DOHH2 (cell line): ENCODE results near the gene MARF1.
A peak's percentile ranks its signal among the peaks of the same experiment; 100 is the strongest.

Source experiments
- H3F3A ChIP-seq: fragments of 200-600 bp; sonication (generic), shearing (Covaris generic); 2 replicates; pipeline ENCODE4 v1.6.0; 2016; ENCODE audit warnings: antibody characterized with exemption, mild to moderate bottlenecking; ENCODE audit not compliant: control insufficient read depth, insufficient read depth
- H3K27ac ChIP-seq: fragments of 200-600 bp; sonication (generic); 2 replicates; pipeline ENCODE4 v1.5.1; 2014; ENCODE audit warnings: low read depth, mild to moderate bottlenecking, low read length, moderate library complexity
- H3K27me3 ChIP-seq: fragments of 200-600 bp; sonication (generic); 2 replicates; pipeline ENCODE4 v1.6.1; 2014; ENCODE audit warnings: mild to moderate bottlenecking, low read length, mixed read lengths; ENCODE audit not compliant: control insufficient read depth
- H3K36me3 ChIP-seq: fragments of 200-600 bp; sonication (generic); 2 replicates; pipeline ENCODE4 v1.6.1; 2014; ENCODE audit warnings: mild to moderate bottlenecking, low read length, moderate library complexity, mixed read lengths; ENCODE audit not compliant: control insufficient read depth
- H3K4me1 ChIP-seq: fragments of 200-600 bp; sonication (generic); 2 replicates; pipeline ENCODE4 v1.6.1; 2014; ENCODE audit warnings: mild to moderate bottlenecking, low read length, mixed read lengths; ENCODE audit not compliant: control insufficient read depth
- H3K4me2 ChIP-seq: fragments of 200-600 bp; sonication (generic); 2 replicates; pipeline ENCODE4 v1.6.0; 2014; ENCODE audit warnings: mild to moderate bottlenecking, low read length, moderate library complexity
- H3K4me3 ChIP-seq: fragments of 200-600 bp; sonication (generic); 2 replicates; pipeline ENCODE4 v1.5.1; 2014; ENCODE audit warnings: mild to moderate bottlenecking, low read length, mixed read lengths
- H3K79me2 ChIP-seq: fragments of 200-600 bp; sonication (generic); 2 replicates; pipeline ENCODE4 v1.6.1; 2014; ENCODE audit warnings: mild to moderate bottlenecking, low read length, mixed read lengths; ENCODE audit not compliant: control insufficient read depth
- H3K9me2 ChIP-seq: fragments of 200-600 bp; sonication (generic); replicated peaks from 2 replicates; pipeline ENCODE4 v1.6.1; 2014; ENCODE audit warnings: mild to moderate bottlenecking, low read length, mixed read lengths; ENCODE audit not compliant: control insufficient read depth
- H3K9me3 ChIP-seq: fragments of 200-600 bp; sonication (generic); 2 replicates; pipeline ENCODE4 v1.6.1; 2014; ENCODE audit warnings: antibody characterized with exemption, low read length, mixed read lengths; ENCODE audit not compliant: control insufficient read depth, insufficient read depth
- H4K20me1 ChIP-seq: fragments of 200-600 bp; sonication (generic); 2 replicates; pipeline ENCODE4 v1.6.0; 2014; ENCODE audit warnings: low read depth, mild to moderate bottlenecking, antibody characterized with exemption, low read length, moderate library complexity; ENCODE audit not compliant: control insufficient read depth, insufficient read depth
- EZH2phosphoT487 ChIP-seq: fragments of 200-600 bp; sonication (generic); IDR thresholded peaks from 2 replicates; pipeline ENCODE4 v1.6.1; 2017; ENCODE audit warnings: borderline replicate concordance, mild to moderate bottlenecking, antibody characterized with exemption, low read length, moderate library complexity, mixed read lengths
- TF ChIP-seq, protein P1 (sequence below): fragments of 200-600 bp; sonication (generic); IDR thresholded peaks from one replicate; pipeline ENCODE4 v1.5.1; 2014; ENCODE audit warnings: antibody characterized with exemption, mild to moderate bottlenecking, low read depth, low read length; ENCODE audit not compliant: poor library complexity, severe bottlenecking

The MARF1 gene

DNA sequence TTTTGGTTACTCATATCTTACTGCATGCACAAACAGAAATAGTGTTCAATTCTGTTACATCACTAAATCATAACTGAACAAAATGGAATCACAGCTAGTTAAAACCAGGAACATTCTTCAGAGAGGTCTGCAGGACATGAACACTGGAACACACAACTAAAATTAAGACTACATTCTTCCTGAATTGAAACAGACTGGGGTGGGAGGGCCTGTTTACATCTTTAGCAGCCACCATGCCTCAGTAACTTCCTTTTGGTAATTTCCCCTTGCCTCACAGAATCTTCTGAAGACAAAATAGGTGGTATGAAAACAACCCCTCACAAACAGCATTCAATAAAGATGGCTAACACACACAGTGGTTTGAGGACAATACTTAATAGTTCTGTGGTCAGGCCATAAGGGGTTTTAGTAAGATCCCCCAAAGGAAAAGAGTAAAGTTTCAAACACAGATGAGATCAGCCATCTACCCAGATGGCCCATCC, 6.5 kb downstream of the MARF1 start:
- Histone ChIP-seq H3K79me2 (peaks cover 85% of the 10 kb centered on the region), H3K36me3 (peaks cover 75% of the 10 kb centered on the region), H3K4me1 (peaks cover 98% of the 10 kb centered on the region), H3K4me2 (peak overlapping the region; percentile 94), H3F3A (peaks cover 47% of the 10 kb centered on the region), H3K4me3 (peak overlapping the region; percentile 82), H3K27ac (peak overlapping the region; percentile 95), H3K9me2 (no peaks in the 10 kb centered on the region), H4K20me1 (no peaks in the 10 kb centered on the region), H3K27me3 (no peaks in the 10 kb centered on the region), H3K9me3 (no peaks in the 10 kb centered on the region)
- TF ChIP-seq, protein P1, sequence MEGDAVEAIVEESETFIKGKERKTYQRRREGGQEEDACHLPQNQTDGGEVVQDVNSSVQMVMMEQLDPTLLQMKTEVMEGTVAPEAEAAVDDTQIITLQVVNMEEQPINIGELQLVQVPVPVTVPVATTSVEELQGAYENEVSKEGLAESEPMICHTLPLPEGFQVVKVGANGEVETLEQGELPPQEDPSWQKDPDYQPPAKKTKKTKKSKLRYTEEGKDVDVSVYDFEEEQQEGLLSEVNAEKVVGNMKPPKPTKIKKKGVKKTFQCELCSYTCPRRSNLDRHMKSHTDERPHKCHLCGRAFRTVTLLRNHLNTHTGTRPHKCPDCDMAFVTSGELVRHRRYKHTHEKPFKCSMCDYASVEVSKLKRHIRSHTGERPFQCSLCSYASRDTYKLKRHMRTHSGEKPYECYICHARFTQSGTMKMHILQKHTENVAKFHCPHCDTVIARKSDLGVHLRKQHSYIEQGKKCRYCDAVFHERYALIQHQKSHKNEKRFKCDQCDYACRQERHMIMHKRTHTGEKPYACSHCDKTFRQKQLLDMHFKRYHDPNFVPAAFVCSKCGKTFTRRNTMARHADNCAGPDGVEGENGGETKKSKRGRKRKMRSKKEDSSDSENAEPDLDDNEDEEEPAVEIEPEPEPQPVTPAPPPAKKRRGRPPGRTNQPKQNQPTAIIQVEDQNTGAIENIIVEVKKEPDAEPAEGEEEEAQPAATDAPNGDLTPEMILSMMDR = no peak
- TF ChIP-seq EZH2phosphoT487 = no peak

DNA sequence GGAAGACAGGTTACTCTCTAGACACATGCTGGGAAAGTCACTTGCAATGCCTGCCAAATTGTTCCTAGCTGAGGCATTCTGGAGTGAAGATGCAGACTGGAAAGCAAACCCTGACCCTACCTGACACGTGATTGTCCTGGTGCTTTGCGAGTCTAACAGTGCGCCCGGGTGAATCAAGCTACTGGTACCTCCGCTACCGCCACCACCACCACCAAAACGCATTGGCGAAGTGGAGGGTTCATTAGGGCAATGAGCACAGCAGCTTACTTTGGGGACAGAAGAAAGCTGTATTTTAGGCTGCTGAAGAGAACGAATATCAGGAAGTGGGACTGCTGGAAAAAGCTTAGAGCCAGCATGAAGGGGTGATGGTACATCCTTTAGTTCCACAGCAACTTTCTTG, 7.0 kb downstream of the MARF1 start:
- Histone ChIP-seq H3K9me2 (no peaks in the 10 kb centered on the region), H3K4me1 (peaks cover 93% of the 10 kb centered on the region), H3K27ac (peak overlapping the region; percentile 95), H3K9me3 (no peaks in the 10 kb centered on the region), H3K4me2 (peak overlapping the region; percentile 94), H3F3A (peaks cover 42% of the 10 kb centered on the region), H3K27me3 (no peaks in the 10 kb centered on the region), H3K36me3 (peaks cover 78% of the 10 kb centered on the region), H3K4me3 (peak overlapping the region; percentile 82), H3K79me2 (peaks cover 79% of the 10 kb centered on the region), H4K20me1 (no peaks in the 10 kb centered on the region)
- TF ChIP-seq, protein P1 = no peak
- TF ChIP-seq EZH2phosphoT487 = no peak

- peak overlapping the region; percentile 52 for H3K4me2 ChIP-seq
These were observed 11.1 kb downstream of the MARF1 start for GRCh38 chr16:15631730-15632409.

More at GRCh38 chr16:15631730-15632409, 11.1 kb downstream of the MARF1 start:
- Histone ChIP-seq H3K27ac (peak overlapping the region; percentile 56), H3K9me3 (no peaks in the 10 kb centered on the region), H3K27me3 (no peaks in the 10 kb centered on the region), H3K79me2 (peaks cover 74% of the 10 kb centered on the region), H3K9me2 (no peaks in the 10 kb centered on the region), H3F3A (peaks cover 11% of the 10 kb centered on the region), H3K4me3 (peak overlapping the region; percentile 37), H3K4me1 (peaks cover 53% of the 10 kb centered on the region), H3K36me3 (peaks cover 88% of the 10 kb centered on the region), H4K20me1 (no peaks in the 10 kb centered on the region)
- TF ChIP-seq EZH2phosphoT487 = no peak
- TF ChIP-seq, protein P1 = no peak
